Dermis blood vessel endothelial cell (primary cell): Measurements from ENCODE around the gene LRRC15. TPM values are rescaled to one million over a fixed set of nuclear protein-coding genes. Genes with fewer than 3 reads are reported as not detected.

ENCODE experiments used
- DNase-seq: peaks from one replicate; pipeline ENCODE4 v3.0.0; 2010
- total RNA-seq: library from RNA; depleted of rRNA; stranded (reverse); fragments of >200 nt; gene quantifications from 2 replicates; pipeline ENCODE4 v1.2.3, GENCODE V29; 2014

LRRC15 gene
- total RNA-seq, 1 donor from 2014 or later, result 0.51 TPM

- DNase-seq, result no peak
Measured at GRCh38 chr3:194384569-194385001, 15.0 kb upstream of the LRRC15 start.

GRCh38 chr3:194384156-194384555 is 14.6 kb upstream of the LRRC15 start:
- DNase-seq, result no peak

GRCh38 chr3:194383276-194383940 is 13.9 kb upstream of the LRRC15 start:
- DNase-seq, result no peak

GRCh38 chr3:194382892-194383223 is 13.3 kb upstream of the LRRC15 start:
- DNase-seq, result no peak

GRCh38 chr3:194382196-194382891 is 12.8 kb upstream of the LRRC15 start:
- DNase-seq, result peak; percentile 21

GRCh38 chr3:194381460-194381875 is 11.9 kb upstream of the LRRC15 start:
- no peak for DNase-seq

GRCh38 chr3:194380326-194380725 is 10.8 kb upstream of the LRRC15 start:
- peak; percentile 16 for DNase-seq

- DNase-seq, result no peak
Measured at GRCh38 chr3:194379651-194380050, 10.1 kb upstream of the LRRC15 start.

- no peak for DNase-seq
Measured at GRCh38 chr3:194379231-194379630, 9.7 kb upstream of the LRRC15 start.

- no peak for DNase-seq
Measured at GRCh38 chr3:194377708-194378107, 8.2 kb upstream of the LRRC15 start.

- peak; percentile 16 for DNase-seq
Measured at GRCh38 chr3:194376241-194376560, 6.7 kb upstream of the LRRC15 start.

GRCh38 chr3:194375473-194376240 is 6.1 kb upstream of the LRRC15 start:
- DNase-seq, result peak; percentile 59

- no peak for DNase-seq
Measured at GRCh38 chr3:194374935-194375334, 5.4 kb upstream of the LRRC15 start.

- DNase-seq, result no peak
Measured at GRCh38 chr3:194373899-194374298, 4.4 kb upstream of the LRRC15 start.

GRCh38 chr3:194373028-194373427 is 3.5 kb upstream of the LRRC15 start:
- DNase-seq, result no peak

- no peak for DNase-seq
Measured at GRCh38 chr3:194370753-194371152, 1.2 kb upstream of the LRRC15 start.

GRCh38 chr3:194368918-194369317 is 625 bp downstream of the LRRC15 start:
- no peak for DNase-seq

- no peak for DNase-seq
Measured at GRCh38 chr3:194367992-194368841, 1.3 kb downstream of the LRRC15 start.

- DNase-seq, result no peak
Measured at GRCh38 chr3:194365978-194366490, 3.5 kb downstream of the LRRC15 start.

- no peak for DNase-seq
Measured at GRCh38 chr3:194365526-194365925, 4.0 kb downstream of the LRRC15 start.

- peak; percentile 76 for DNase-seq
Measured at GRCh38 chr3:194364652-194365434, 4.7 kb downstream of the LRRC15 start.

GRCh38 chr3:194364314-194364651 is 5.3 kb downstream of the LRRC15 start:
- DNase-seq, result no peak
